ENCODE measurements around the gene ZMYM2.

Gene ZMYM2

DNA sequence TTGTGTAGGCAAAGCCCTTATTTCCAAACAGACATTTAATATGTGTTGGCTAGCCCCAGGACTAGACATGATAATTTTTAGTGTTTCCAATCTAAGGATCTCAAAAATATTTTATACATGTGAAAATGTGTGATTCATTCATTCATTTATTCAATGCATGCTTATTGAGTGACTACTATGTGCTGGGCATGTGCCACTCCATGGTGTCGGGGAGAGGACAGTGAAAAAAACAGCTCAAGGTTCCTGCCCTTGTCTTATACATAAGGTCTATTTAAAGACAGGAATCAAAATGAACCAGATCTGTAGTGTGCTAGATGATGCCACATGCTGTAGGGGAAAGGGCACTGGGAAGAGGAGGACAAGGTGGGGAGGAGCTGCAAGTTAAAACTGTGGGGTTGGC is 165.8 kb downstream of the ZMYM2 start:
- no peak for DNase-seq (ENCODE audit: low read depth)
- H3K4me3 ChIP-seq (ENCODE audit: control insufficient read depth, low read depth, low read length) = no peak overlapping the region
- TF ChIP-seq, protein P1, sequence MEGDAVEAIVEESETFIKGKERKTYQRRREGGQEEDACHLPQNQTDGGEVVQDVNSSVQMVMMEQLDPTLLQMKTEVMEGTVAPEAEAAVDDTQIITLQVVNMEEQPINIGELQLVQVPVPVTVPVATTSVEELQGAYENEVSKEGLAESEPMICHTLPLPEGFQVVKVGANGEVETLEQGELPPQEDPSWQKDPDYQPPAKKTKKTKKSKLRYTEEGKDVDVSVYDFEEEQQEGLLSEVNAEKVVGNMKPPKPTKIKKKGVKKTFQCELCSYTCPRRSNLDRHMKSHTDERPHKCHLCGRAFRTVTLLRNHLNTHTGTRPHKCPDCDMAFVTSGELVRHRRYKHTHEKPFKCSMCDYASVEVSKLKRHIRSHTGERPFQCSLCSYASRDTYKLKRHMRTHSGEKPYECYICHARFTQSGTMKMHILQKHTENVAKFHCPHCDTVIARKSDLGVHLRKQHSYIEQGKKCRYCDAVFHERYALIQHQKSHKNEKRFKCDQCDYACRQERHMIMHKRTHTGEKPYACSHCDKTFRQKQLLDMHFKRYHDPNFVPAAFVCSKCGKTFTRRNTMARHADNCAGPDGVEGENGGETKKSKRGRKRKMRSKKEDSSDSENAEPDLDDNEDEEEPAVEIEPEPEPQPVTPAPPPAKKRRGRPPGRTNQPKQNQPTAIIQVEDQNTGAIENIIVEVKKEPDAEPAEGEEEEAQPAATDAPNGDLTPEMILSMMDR (IDR thresholded peaks at IDR 0.05; ENCODE audit: control insufficient read depth, insufficient read depth, low read depth, low read length, missing control alignments) = no peak

DNA sequence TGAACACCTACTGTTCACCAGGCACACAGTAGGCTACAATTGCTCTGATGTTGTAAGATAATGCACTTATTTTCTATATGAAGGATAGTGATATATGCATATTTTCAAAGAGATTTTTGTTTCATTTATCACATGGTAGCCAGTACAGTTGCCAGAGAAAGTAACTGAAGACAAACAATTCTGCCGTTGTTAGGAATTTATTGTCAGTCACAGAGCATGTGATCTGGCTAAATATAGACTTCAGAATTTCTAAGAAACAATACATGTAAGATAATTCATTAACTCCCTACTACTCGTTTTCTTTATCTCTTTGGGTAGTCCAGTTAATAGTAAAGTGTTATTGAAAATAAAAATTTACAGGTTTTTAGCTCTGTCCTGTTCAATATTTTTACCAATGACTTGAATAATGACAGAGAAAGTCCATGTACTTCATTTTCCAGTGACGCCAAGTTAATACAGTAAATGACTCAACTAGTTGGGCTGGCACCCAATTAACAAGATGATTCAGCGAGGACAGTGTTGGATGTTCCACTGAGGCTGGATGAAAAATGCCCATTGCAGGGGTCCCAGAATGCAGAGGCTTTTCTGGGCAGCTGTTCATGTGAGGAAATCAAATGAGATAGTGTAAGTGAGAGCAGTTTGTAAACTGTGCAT is 166.7 kb downstream of the ZMYM2 start:
- no peak overlapping the region for H3K4me3 ChIP-seq (ENCODE audit: control insufficient read depth, low read depth, low read length)
- DNase-seq (ENCODE audit: low read depth) = peak; percentile 25
- TF ChIP-seq, protein P1 (IDR thresholded peaks at IDR 0.05; ENCODE audit: control insufficient read depth, insufficient read depth, low read depth, low read length, missing control alignments) = no peak

DNA sequence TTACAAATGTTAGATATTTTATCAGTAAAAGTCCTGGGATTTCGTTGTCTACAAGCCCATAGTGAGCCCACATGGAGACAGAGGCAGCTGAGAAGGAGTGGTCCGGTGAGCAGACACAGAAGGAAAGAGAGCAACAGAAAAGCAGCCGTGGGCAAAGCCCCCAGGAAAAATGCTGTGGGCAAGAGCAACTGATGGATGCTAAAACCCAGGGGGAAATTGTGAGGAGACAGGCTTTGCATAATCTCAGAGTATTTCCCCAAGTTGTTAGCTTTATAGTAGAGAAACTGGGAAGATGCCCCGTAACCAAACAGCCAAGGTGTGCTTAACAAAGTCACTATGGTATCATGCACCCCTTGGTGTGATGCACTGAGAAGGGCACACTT is 167.2 kb downstream of the ZMYM2 start:
- H3K4me3 ChIP-seq (ENCODE audit: control insufficient read depth, low read depth, low read length) = no peak overlapping the region
- TF ChIP-seq, protein P1 (IDR thresholded peaks at IDR 0.05; ENCODE audit: control insufficient read depth, insufficient read depth, low read depth, low read length, missing control alignments) = no peak
- DNase-seq (ENCODE audit: low read depth) = no peak

DNA sequence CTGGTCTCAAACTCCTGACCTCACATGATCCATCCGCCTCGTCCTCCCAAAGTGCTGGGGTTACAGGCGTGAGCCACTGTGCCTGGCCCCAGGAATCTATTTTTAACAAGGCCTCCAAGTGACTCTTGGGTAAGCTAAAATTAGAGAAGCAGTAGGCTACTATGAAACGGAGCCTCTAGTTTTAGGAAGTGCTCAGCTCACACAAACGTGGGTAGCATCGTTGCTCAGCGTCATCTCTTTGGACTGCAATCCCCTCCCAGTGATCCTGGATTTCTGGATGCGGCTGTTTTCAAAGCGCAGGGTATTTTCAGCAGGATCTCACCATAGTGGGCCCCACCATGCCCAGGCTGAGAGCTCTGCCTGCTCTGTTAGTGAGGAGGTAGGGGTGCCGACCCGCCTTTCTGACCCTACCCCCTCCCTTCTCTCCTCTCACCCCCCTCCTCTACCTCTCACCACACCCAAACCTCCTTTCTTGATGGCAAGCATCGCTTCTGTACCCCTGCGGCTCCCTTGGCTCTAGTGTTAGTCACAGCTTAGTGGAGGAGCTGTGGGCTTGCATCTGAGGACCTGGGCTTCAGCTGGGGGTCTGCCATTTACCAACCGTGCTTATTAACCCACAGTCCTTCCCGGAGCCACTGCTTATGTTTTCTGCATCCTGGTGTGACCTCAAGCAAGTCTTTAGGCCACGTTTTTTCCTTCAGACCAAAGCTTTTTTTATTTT is 168.2 kb downstream of the ZMYM2 start:
- TF ChIP-seq, protein P1 (IDR thresholded peaks at IDR 0.05; ENCODE audit: control insufficient read depth, insufficient read depth, low read depth, low read length, missing control alignments) = no peak
- no peak overlapping the region for H3K4me3 ChIP-seq (ENCODE audit: control insufficient read depth, low read depth, low read length)
- no peak for DNase-seq (ENCODE audit: low read depth)

DNA sequence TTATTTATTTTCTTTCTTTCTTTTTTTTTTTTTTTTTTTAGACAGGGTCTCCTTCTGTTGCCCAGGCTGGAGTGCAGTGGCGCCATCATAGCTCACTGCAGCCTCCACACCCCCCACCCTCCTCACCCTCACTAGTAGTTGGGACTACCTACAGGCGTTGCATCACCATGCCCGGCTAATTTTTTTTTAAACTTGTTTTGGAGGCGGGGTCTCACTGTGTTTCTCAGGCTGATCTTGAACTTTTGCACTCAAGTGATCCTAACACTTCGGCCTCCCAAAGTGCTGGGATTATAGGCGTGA is 168.7 kb downstream of the ZMYM2 start:
- H3K4me3 ChIP-seq (ENCODE audit: control insufficient read depth, low read depth, low read length) = peak overlapping the region; percentile 50; the same call in 1 of the 2 replicates
- no peak for DNase-seq (ENCODE audit: low read depth)
- TF ChIP-seq, protein P1 (IDR thresholded peaks at IDR 0.05; ENCODE audit: control insufficient read depth, insufficient read depth, low read depth, low read length, missing control alignments) = no peak

DNA sequence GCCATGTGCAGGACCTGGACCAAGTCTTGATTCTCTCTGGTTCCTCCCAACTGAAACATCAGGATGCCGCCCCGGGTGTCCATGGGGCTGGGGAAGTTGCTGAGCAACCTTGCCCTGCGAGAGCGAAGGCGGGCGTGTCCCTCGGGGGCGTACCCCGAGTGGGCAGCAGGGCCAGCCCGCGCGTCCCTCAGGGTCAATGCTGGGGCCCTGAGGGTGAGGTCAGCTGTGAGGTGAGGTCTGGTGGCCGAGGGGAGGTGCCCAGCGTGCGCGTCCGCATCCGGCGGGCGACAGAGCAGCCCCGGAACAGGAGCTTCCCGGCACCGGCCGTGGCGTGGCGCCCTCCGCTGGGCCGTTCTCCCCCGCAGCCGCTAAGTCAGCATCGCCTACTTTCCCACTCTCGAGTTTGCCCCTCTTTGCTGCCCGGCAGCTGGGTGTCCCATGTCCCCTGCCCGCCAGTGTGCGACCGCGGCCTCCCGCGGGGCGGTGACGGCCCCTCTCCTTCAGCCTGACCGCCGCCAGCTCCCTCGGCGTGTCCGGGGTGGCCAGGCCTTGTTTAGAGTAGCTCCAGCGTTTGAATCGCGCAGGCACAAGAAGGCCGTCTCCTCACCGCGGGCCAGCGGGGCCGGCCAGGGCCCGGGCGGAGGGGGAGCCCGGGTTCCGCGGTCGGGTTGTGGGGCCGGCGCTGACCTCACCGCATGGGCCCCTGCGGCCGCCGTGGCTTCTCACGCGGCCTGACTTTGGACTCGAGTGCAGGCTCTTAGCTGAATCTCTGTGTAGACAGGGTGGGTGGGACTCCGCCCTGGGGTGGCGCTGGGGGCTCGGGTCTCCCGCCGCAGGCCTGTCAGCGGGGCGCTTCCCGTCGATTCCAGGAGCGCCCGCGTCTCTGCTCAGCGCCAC is 169.3 kb downstream of the ZMYM2 start:
- no peak for DNase-seq (ENCODE audit: low read depth)
- TF ChIP-seq, protein P1 (IDR thresholded peaks at IDR 0.05; ENCODE audit: control insufficient read depth, insufficient read depth, low read depth, low read length, missing control alignments) = peak; percentile 42
- peak overlapping the region; percentile 50 for H3K4me3 ChIP-seq (ENCODE audit: control insufficient read depth, low read depth, low read length)

Measured in AG09309 (cell line).